A673 (cell line): ENCODE measurements around the gene PALLD. TPM values are rescaled to one million over a fixed set of nuclear protein-coding genes. Genes with fewer than 3 reads are reported as not detected.

ENCODE experiments used
- BruUV-seq: library from RNA; stranded (reverse); fragments of 400-500 nt; replicated peaks from 2 replicates; lab custom pipeline; 2021; lab: Mats Ljungman, UMichigan
- CTCF ChIA-PET: fragments of 300-600 bp; sonication (Branson Sonifier 250); formaldehyde crosslinking; loops from one replicate; lab custom pipeline; 2022; ENCODE audit warnings: antibody characterized with exemption; lab: Charles Lee
- POLR2A ChIA-PET: fragments of 300-600 bp; sonication (Branson Sonifier 250); formaldehyde crosslinking; loops from one replicate; lab custom pipeline; 2022; ENCODE audit warnings: antibody characterized with exemption; ENCODE audit not compliant: low non-redundant PET; lab: Charles Lee
- DNase-seq: peaks from one replicate; pipeline ENCODE4 v3.0.0-alpha.2; 2015; ENCODE audit warnings: low spot score
- H3K27ac ChIP-seq: fragments of 200-600 bp; sonication (generic); 2 replicates; pipeline ENCODE4 v1.5.1; 2016; ENCODE audit warnings: mixed run types, low read depth, mild to moderate bottlenecking, mixed read lengths, antibody characterized with exemption, low read length; ENCODE audit not compliant: poor library complexity, severe bottlenecking
- H3K27me3 ChIP-seq: fragments of 200-600 bp; sonication (generic); replicated peaks from 2 replicates; pipeline ENCODE4 v1.6.1; 2017; ENCODE audit warnings: mixed run types, low read depth, mild to moderate bottlenecking, mixed read lengths, antibody characterized with exemption, low read length; ENCODE audit not compliant: insufficient read depth, poor library complexity
- H3K36me3 ChIP-seq: fragments of 200-600 bp; sonication (generic); 2 replicates; pipeline ENCODE4 v1.6.1; 2016; ENCODE audit warnings: mixed run types, mild to moderate bottlenecking, mixed read lengths, antibody characterized with exemption, low read length; ENCODE audit not compliant: insufficient read depth, poor library complexity, severe bottlenecking
- H3K4me1 ChIP-seq: fragments of 200-600 bp; sonication (generic); 2 replicates; pipeline ENCODE4 v1.6.1; 2017; ENCODE audit warnings: mixed run types, mild to moderate bottlenecking, mixed read lengths, antibody characterized with exemption, low read length; ENCODE audit not compliant: insufficient read depth, poor library complexity, severe bottlenecking
- H3K4me3 ChIP-seq: fragments of 200-600 bp; sonication (generic); 2 replicates; pipeline ENCODE4 v1.5.1; 2016; ENCODE audit warnings: low read depth, mixed run types, mild to moderate bottlenecking, mixed read lengths, low read length; ENCODE audit not compliant: poor library complexity, severe bottlenecking
- H3K9me3 ChIP-seq: fragments of 200-600 bp; sonication (generic); 2 replicates; pipeline ENCODE4 v1.6.1; 2016; ENCODE audit warnings: mixed run types, low read depth, mild to moderate bottlenecking, mixed read lengths, antibody characterized with exemption, low read length; ENCODE audit not compliant: poor library complexity, severe bottlenecking
- CTCF ChIP-seq: fragments of 300-800, 200-600 bp; sonication (generic); conservative IDR thresholded peaks from 2 replicates; pipeline ENCODE4 v1.5.1; 2017; ENCODE audit warnings: low read depth, mild to moderate bottlenecking, antibody characterized with exemption, low read length, moderate library complexity, mixed read lengths
- EZH2 ChIP-seq: fragments of 200-600 bp; sonication (generic); IDR thresholded peaks from 2 replicates; pipeline ENCODE4 v1.6.1; 2017; ENCODE audit warnings: borderline replicate concordance, low read depth, mild to moderate bottlenecking, mixed read lengths, antibody characterized with exemption, low read length; ENCODE audit not compliant: poor library complexity, severe bottlenecking
- intact Hi-C: fragments of 100-400 bp; cut with micrococcal nuclease; formaldehyde crosslinking; loops from one replicate; pipeline ENCODE4 v1.10.0; 2022; ENCODE audit not compliant: unreplicated experiment
- total RNA-seq: library from RNA; stranded (reverse); gene quantifications from 2 replicates; pipeline ENCODE4 v1.2.3, GENCODE V29; 2021

Gene PALLD
- total RNA-seq, 1 experiment from 2014 or later: 44.1 TPM

- TF ChIP-seq EZH2 (no peak), CTCF (no peak)
- DNase-seq: no peak
- no TSS peak for BruUV-seq
- Histone ChIP-seq H3K4me1 (peaks cover 7% of the 10 kb centered on the region), H3K27ac (no peak overlapping the region), H3K9me3 (no peaks in the 10 kb centered on the region), H3K36me3 (no peaks in the 10 kb centered on the region), H3K27me3 (no peaks in the 10 kb centered on the region), H3K4me3 (no peak overlapping the region)
- ChIA-PET POLR2A (no interaction called here), CTCF (no interaction called here)
- intact Hi-C loops: no loop called here
These were observed 273.0 kb downstream of the PALLD start for GRCh38 chr4:168769837-168770236.

GRCh38 chr4:168771251-168771650, 274.4 kb downstream of the PALLD start:
- H3K9me3 ChIP-seq: peaks cover 7% of the 10 kb centered on the region
- BruUV-seq: no TSS peak

GRCh38 chr4:168773388-168774195, 276.7 kb downstream of the PALLD start:
- H3K27me3 ChIP-seq: no peaks in the 10 kb centered on the region
- BruUV-seq: no TSS peak
- intact Hi-C loops: no loop called here
- TF ChIP-seq EZH2: no peak
- TF ChIP-seq CTCF: no peak
- H3K27ac ChIP-seq: no peak overlapping the region
- peak overlapping the region; percentile 20 for H3K4me3 ChIP-seq
- ChIA-PET CTCF (no interaction called here), POLR2A (no interaction called here)
- H3K4me1 ChIP-seq: peaks cover 7% of the 10 kb centered on the region
- no peaks in the 10 kb centered on the region for H3K36me3 ChIP-seq
- peak; percentile 38 for DNase-seq
- H3K9me3 ChIP-seq: peaks cover 11% of the 10 kb centered on the region

More at GRCh38 chr4:168771251-168771650, 274.4 kb downstream of the PALLD start:
- Histone ChIP-seq H3K4me1 (peaks cover 7% of the 10 kb centered on the region), H3K27me3 (no peaks in the 10 kb centered on the region), H3K4me3 (no peak overlapping the region), H3K27ac (no peak overlapping the region), H3K36me3 (no peaks in the 10 kb centered on the region)
- no peak for TF ChIP-seq CTCF
- TF ChIP-seq EZH2: no peak
- ChIA-PET POLR2A (no interaction called here), CTCF (no interaction called here)
- DNase-seq: no peak
- intact Hi-C loops: no loop called here
